HG02973 (cell line): ENCODE results near the gene FMN2.

Experiments used
- ATAC-seq: cut with Tn5 transposase; IDR thresholded peaks from one replicate; pipeline ENCODE4 v1.9.1; 2021; ENCODE audit warnings: moderate library complexity; ENCODE audit not compliant: unreplicated experiment

FMN2 gene

DNA sequence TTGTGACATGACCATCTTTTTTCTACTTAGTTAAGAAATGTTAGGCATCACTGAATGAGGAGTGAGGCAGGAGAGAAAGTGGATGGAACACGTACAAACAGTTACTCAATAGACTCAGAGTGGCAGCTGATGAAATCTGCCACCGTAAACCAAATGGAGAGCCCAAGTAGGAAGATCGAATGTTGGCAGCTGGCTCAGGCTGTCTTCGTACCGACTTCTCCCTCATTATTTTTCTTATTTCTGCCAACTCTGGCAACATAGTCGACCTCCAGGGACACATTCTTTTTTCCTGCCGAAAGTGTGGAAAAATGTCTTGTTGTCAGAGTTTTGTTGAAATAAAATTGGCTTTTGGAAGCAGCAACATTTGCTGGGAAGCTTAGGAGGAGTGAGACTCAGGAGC, 377.0 kb downstream of the FMN2 start:
- ATAC-seq, result no peak

DNA sequence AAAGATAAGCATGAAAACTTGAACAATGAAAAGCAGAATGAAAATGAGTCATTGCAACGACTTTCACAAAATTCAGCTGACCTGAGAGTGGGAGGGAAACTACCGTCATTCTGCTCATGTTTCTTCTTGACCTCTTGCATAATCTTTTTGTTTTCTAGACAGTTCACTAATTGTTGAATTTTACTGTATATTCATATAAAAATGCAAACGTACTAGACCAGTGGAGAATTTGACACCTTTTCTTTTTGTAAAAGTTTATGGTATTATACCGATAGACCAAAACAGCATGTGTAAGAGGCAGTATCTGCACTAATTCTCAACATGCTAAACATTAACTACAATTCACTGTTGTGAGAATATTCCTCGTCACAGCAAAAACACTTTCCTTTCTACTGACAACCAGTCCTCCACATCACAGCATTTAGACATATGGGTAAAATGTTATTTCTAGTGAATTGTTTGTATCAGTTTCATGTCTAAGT, 382.5 kb downstream of the FMN2 start:
- ATAC-seq, result no peak

DNA sequence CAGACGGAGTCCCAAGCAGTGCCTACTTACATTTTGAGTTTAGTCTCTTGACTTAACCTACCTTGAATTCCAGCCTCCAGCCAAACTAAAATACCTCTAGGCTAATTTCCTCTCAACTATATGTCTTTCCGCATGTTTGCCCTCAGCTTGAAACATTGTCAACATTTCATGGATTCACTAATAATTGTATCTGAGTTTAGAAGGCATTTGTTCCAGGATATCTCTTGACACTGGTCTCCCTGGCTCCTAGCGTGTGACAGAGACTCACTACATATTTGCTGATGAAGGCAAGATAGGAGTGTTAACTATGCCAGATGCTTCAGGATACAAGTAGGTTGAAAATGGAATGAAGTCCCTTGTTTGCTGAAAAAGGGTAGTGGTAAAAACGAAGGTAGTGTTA, 384.1 kb downstream of the FMN2 start:
- no peak for ATAC-seq

DNA sequence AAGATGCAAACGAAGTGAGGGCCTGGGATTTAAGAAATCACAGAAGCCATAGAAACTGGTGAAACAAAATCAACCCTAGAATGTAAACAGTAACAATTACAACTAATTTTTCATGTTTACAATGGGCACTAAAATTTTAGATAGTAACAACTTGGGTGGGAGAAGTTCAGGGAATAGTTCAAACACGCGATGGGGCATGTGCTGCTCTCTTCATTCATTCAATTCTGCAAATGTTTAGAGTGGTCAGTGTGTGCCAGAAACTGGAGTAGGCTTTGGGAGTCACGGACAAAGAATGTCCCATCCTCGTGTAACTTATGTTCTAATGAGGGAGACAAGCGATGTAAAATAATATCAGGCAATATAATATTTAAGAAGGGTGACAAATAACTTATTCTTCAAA, 386.9 kb downstream of the FMN2 start:
- ATAC-seq, result no peak

DNA sequence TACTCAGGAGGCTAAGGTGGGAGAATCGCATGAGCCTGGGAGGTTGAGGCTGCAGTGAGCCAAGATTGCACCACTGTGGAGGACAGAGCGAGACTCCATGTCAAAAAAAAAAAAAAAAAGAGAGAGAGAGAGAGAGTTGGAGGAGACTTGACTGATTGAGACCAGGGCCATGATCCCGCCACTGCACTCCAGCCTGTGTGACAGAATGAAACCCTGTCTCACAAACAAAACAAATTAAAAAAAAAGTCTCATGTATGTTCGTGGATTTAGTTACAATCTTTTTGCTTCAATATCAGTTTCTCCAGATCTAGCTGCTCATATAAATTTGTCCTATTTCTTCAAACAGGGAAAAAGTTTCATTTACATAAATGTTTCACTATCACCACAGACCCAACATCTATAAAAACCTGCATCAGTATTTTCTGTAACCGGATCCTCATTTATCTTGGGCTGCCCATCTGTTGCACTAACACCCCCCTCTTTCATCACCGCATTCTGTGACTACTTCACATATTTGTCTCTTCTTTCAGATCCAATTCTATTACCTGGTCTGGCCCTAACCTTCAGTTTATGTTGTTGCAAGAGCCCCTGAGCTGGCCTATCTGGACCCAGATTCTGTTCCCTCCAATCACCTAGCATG, 393.2 kb downstream of the FMN2 start:
- ATAC-seq, result no peak

DNA sequence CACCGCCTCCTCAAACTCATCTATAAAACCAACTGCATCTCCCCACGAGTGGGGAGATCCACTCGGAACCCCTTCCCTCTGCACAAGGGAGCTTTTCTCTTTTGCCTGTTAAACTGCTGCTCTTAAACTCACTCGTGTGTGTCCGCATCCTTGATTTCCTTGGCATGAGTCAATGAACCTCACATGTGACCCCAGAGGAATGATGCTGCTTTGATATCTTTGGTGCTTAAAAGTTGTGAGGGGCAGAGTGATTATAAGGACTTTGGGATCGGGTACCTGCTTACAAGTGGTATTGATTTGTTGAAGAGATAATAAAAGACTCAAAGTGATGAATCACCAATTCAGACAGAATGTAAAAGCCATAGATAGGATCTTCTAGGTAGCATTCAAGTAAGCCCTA, 394.9 kb downstream of the FMN2 start:
- ATAC-seq, result no peak

DNA sequence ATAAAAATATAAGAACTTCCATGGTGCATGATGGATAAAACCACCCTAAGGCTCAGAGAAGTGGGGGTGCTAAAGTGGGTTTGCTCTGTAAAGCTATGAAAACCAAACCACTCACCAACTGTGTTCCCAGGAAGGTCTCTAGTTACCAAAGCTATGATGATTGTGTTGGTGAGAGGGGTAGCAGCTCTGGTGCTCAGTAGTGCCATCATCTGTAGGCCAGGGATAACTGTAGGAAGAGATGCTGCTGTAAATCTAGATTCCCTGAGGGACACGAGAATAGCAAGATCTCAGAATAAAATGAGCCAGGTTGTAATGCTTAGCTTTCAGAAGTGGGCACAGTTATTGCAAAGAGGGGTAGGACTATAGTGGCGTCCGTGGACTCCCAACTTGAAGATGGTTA, 395.8 kb downstream of the FMN2 start:
- ATAC-seq, result no peak

DNA sequence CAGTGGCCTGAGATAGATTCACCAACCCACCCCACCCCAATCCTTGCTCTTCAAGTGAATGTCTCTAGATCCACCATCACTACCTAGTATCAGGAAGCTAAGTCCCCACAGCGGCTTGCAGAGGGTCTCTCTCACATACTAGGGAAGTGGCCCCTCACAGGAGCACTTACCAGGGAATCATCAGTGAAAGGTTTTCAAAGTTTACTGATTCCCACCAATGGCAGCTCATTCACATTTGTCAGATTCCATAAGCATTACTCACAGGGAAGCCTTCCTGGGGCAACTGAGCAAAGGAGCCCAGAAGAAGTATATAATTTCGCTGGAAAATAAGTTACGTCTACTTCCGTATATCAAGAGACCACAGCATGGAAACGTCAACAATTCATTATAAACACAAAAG, 399.5 kb downstream of the FMN2 start:
- ATAC-seq, result no peak

DNA sequence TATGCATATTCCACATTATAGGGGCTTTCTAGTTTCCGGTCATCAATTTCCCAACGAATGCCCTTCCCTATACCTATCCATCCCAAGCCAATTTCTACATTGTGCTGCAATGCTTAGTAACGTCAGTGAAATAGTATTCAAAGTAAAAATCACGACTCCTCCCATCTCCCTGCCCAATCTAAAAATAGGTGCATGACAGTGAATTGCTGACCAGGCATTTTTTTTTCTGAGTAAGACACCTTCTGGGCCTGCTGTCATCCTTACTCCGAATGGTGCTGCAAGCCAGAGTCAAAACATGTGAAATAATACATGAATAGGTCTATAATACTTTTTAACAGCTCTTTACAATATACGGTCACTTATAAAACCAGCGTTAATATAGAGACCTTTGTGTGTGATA, 400.1 kb downstream of the FMN2 start:
- ATAC-seq, result no peak

DNA sequence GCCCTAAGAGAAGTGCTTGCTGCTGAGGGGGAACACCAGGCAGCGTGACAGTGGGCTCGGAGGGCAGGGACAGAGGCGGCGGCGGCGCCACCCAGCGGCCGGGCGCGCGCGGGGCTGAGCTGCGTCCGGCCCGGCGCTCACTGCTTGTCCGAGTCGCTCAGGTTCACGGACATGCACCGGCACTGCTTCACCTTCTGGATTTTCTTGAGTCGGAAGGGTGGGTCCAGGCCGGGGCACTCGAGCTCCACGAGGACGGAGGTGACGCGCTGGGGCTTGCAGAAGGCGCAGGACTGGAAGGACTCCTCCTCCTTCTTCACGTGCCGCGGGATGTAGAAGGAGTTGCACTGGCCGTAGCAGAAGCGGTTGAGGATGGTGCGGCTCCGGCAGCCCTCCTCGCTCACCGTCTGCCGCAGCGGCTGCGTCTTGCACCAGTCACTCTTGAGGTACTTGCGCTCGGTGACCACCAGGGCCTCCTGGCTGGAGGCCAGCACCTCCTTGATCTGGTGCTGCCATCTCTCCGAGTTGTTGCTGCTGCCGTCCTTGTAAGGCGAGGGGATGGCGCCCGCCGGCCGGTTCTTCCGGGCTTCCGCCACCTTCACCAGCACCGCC, 401.3 kb downstream of the FMN2 start:
- no peak for ATAC-seq

DNA sequence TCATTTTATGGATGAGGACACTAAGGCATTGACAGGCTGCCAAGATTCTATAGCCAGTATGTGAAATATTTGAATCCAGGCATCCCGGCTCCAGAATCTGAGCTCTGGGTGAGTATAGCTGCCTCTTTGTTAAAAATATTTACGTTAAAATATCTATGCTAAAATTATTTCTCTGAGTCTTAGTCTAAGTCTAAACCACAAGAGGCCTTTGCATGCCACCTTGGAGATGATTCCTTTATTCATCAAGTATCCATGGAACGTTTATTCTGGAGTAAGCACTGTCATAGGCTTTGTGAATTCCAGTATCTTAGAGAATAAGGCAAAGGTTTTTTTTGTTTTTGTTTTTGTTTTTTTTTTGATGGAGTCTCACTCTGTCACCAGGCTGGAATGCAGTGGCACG, 403.9 kb downstream of the FMN2 start:
- ATAC-seq, result no peak

DNA sequence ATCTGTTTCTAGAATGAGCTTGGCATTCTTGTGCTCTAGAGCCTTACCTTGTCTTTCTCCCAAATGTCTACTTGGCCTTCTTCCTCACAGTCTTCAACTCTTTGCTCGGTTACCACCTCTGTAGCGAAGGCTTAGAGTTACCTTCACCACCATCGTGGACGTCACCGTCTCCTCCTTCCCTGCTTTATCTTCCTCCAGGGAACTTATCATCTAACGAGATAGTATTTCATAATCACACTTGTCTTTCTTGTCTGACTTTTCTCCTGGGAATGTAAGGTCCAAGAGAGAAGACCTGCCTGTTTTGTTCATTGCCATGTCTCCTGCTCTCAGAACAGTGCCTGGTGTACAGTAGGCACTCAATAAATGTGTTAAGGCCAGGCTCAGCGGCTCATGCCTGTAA, 404.7 kb downstream of the FMN2 start:
- ATAC-seq, result no peak

DNA sequence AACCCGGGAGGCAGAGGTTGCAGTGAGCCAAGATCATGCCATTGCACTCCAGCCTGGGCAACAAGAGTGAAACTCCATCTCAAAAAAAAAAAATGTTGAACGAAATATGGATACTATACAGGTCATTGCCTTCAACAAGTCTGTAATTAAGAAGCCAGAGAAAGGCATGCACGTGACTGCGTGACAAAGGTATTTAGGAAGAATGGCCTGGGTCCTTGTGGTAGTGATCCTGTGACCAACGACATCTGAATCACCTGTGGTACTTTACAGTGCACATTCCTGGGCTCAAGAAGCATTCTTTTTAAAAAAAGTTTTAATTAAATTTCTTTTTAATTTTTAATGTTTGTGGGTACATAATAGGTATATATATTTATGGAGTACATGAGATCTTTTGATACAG, 405.3 kb downstream of the FMN2 start:
- ATAC-seq, result no peak

DNA sequence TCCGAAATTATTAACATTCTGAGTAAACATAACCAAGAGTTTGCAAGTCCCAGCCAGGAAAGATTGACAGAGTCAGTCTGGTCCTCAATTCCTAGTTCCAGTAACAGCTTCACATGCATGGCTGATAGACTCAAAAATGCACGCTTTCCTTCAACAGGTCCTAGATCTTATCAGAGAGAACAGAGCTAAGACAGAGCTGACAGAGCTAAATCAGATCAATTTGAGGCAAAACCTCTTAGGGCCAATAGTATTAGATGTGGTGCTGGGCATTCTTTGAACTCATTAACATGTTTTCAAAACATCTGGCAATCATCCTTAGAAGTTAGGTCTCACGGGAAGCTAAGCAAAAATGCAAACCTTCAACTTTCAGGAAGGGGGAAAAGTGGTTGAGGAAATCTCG, 406.2 kb downstream of the FMN2 start:
- no peak for ATAC-seq

DNA sequence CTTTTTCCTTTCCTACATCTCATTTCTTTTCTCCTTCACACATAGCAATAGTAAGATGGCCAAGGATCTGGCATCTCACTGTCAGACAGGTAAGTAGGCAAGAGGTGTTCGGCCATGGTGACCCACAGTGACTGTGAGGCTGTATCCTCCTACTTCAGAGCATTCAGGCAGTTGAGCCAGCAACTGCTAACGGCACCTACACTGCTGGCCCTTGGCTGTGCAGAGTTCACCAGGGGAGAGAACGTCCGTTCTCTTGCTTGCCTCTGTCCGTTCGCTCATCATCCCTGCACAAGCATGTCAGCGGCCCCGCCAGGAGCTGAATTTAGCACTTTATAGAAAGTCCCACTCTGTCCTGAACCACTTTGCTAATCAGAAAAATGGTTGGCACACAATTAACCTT, 406.7 kb downstream of the FMN2 start:
- ATAC-seq, result no peak

DNA sequence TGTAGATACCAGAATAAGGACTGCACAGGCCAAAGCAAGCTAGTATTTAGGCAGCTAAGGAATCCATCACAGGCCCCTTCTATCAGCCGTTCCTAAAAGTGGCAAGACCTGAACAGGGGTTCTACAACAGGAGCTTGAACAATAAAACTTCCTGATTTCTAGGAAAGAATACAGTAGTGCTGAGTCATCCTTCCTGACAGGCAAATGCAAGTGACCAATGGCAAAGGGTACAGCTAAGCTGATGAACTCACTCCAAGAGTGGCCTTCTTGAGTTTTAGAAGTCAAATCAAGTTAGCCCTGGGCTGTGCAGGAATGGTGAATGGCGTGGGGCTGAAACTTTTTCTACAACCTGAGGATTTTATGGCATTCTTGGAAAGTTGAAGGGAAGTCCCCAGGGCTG, 407.3 kb downstream of the FMN2 start:
- ATAC-seq, result no peak

DNA sequence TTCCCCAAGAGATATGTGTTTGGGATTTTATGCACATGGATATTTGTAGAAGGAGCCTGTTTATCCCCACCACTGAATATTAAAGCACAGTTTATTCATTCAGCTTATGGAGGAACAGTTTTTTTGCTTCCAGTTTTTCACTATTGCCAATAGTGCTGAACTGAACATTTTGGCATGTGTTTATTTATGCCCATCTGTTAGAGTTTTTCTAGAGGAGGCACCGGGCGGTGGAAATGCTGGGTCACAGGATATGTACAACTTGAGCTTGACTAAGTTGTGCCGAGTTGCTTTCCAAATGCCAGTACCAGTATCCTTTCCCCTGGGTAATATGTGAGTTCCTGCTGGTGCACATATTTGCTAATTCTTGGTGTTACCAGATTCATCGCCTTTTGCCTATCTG, 409.0 kb downstream of the FMN2 start:
- no peak for ATAC-seq

DNA sequence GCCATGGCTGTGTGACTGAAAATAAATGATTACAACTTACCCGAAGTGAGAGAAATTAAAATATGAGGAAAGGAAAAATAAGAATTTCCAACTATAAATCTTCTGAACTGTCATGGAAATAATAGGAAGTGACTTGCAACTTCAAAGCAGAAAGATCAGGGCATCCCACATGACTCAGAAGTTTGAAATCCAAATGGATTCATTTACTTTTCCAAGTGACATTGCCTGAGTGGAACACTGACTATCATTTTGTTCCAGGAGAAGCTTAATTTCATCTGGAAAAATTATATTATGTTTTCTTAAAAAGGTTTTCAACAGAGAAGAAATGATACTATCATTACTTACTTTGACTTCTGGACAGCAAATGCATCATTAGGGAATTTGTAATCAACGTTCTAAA, 409.4 kb downstream of the FMN2 start:
- ATAC-seq, result no peak

DNA sequence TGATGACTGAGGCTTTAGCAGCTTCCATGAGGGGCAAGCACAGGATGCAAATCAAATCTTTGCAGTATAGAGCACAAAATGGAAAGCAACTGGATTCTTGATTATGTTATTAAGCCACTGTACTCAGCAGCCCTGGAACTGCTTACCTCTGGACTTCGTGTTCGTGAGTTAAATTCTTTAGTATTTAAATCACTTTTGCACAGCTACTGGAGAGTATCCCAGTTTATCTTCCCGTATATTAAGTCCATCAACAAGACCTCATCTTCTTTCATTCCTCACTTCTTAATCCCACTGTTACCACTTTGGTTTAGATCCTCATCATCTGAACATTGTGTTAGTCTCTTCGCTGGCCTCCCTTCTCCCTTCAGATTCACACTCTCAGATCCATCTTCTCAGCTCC, 411.4 kb downstream of the FMN2 start:
- no peak for ATAC-seq

DNA sequence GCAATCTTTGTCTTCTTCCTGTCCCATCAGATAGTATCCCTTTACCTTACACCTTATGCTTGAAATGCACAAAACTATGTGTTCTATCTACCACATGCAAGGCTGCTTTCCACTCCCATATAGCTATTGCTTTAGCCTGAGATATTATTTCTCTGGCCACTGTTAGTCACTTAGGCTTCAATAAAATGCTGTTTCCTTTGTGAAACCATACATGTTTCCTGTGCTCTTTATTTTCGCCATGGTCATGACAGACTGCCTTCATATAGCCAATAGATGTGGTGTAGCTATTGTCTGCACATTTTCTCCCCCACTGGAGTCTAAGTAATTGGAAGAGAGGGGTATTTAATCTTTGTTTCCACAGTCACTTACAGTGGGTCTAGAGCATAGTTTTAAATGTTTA, 411.9 kb downstream of the FMN2 start:
- ATAC-seq, result no peak

DNA sequence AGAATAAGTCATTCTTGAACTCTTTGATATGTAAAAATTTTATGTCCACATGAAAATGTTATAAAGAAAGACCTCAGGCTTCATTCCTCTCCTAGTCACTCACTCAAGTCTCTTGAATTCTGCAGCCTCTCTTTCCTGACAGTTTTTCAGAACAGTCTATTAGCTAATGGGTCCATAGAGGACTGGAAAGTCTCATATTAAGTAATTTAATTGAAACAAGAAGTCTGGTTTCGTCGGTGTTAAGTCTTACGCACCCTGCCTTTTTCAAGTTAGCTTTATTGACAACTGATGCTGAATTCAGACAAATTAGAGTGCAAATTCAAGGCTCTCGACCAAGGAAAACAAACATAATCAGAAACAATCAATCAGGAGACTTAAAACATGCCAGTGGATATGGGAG, 414.5 kb downstream of the FMN2 start:
- no peak for ATAC-seq

DNA sequence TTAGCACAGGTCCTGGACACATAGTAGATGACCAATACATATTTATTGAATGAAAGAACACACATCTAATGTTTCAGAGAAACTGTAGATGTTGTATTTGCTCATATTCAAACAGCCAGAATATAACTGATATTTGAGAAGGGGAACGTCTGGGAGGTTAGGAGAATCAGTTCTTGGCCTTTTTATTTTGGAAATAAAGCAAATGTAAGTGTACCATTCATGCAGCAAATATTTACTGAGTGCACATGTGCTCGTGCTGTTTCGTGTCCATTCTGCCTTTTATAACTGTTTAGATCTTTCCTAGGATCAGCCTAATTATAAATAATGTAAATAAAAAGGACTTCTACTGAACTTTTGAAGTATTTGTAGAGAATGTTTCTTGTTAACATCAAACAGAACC, 416.5 kb downstream of the FMN2 start:
- no peak for ATAC-seq

DNA sequence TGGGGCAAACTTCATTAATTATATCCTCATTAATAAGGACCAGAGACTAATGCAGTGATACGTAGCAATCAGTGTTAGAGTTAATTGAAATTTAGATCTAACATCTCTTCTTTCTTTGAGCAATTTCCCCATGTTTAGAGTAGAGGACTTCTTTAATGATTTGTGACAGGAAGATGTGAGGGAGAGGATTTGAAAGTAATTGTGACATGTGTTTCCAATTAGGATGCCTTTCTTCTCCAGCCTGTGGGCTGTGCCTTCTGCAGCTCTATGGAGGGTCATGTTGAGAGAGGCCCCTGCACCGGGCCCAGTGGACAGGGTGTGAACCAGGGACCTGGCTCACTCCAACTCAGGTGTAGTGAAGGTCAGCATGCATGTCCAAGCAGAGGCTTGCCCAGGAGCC, 417.3 kb downstream of the FMN2 start:
- ATAC-seq, result no peak
